Measurements from ENCODE around the gene VPREB3.
"Not testable (repeated sequence)": the region's sequence is repeated elsewhere in the genome, so short reads cannot be mapped to it uniquely, and the experiment has no call there.

The VPREB3 gene

GRCh38 chr22:23763954-23764353, 9.7 kb upstream of the VPREB3 start:
- no peak for DNase-seq

- no peak for DNase-seq
Observed at GRCh38 chr22:23763579-23763945, 9.3 kb upstream of the VPREB3 start.

DNA sequence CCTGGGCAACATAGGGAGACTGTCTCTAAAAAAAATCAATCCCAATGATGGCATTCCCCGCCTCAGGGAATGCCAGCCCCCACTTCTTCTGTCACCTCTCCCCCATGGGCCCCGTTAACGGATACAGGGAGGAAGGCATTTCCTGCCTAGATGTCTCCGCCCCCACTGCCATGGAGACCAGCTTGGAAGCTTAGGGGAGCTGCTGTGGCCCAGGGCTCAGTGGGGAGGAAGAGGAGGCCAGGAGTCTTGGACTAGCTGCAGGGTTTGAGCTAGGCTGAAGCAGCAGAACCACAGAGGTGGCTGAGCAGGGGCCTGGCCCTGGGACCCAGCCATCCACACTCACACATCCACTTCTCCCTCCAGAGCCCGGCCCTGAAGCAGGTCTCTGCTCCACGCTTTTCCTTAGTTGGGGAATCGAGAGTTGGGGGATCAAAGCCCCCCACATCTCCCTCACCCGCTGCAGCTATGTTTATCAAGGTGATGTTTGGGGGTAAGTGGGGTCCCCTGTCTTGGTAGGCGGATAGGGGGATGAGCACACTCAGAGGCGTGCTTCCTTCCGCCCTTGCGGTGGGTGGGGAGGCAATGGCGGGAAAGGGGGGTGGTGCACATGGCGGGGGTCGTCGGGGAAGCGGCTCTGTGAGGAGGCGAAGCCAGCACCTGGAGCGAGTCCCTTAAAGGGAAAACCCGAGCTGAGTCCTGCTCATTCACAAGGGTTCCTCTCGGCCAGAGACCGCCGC, 8.8 kb upstream of the VPREB3 start, which contains the start of gene C22orf15:
Gene C22orf15, plus strand, starts transcription at position 149 of the 737 bp plus-strand sequence. Its CDS starts 317 bp downstream, at position 466.
- DNase-seq: no peak

GRCh38 chr22:23760056-23760455, 5.8 kb upstream of the VPREB3 start:
- DNase-seq: no peak

GRCh38 chr22:23759566-23759965, 5.3 kb upstream of the VPREB3 start:
- DNase-seq: no peak

DNA sequence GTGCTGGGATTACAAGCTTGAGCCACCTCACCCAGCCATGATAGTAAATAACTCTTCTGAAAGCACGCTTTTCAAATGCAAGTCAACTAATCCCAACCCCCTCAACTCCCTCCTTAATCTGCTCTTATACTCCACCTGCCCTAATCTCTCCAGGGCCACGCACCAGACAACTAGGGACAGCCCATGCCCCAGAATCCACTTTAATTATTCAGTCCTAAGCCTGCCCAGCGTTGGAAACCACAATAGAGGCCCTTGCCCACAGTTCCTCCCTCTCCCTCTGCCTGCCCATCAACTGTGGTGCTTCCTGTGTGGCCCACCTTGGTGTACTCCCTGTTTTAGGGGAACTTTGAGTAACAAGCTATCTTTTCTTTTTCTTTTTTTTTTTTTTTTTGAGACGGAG, 2.7 kb upstream of the VPREB3 start:
- DNase-seq: no peak

DNA sequence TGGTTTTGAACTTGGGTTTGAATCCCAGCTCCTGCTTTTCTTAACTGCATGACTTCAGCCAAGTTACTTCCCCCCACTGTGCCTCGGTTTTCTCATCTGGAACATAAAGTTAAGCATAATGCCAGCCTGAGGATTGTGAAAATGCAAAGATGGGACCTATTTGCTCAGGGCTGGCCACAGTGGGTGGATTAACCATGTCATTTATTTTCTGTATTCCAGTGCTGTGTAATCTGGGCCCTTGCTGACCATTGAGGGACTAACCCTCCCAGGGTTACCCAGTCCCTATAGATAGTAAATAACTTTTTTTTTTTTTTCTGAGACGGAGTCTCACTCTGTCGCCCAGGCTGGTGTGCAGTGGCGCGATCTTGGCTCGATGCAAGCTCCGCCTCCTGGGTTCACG, 1.5 kb upstream of the VPREB3 start:
- no peak for DNase-seq

- DNase-seq: no peak
Observed at GRCh38 chr22:23754980-23755636, 883 bp upstream of the VPREB3 start.

- DNase-seq: no peak
Observed at GRCh38 chr22:23753385-23753784, 840 bp downstream of the VPREB3 start.

GRCh38 chr22:23752750-23753149, 1.5 kb downstream of the VPREB3 start:
- DNase-seq: no peak

GRCh38 chr22:23752090-23752691, 2.0 kb downstream of the VPREB3 start:
- DNase-seq: no peak

DNA sequence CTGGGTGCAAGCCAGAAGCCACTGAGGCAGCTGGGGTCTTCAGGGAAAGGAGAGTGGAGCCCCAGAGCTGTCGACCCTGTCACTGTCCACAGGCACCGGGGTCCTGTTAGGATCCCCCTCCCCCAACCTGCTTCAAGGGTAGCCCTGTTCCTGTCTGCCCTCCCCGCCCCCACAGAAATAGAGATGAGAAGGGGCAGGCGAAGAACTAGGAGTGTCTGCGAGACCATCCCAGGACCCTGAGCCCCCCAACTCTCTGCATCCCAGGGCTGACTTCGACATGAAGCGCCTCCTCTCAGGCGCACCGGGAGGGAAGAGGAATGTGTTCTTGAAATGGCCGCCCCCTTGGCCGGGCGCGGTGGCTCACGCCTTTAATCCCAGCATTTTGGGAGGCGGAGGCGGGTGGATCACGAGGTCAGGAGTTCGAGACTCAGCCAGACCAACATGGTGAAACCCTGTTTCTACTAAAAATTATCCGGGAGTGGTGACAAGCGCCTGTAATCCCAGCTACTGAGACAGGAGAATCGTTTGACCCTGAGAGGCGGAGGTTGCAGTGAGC, 2.7 kb downstream of the VPREB3 start:
- no peak for DNase-seq

GRCh38 chr22:23750714-23751440, 3.3 kb downstream of the VPREB3 start, which contains the start of gene ZNF70:
TSS of gene ZNF70 (minus strand) at chr22:23751112. CDS start at chr22:23745140, 5,972 bp downstream.
- DNase-seq: no peak

GRCh38 chr22:23750367-23750713, 3.9 kb downstream of the VPREB3 start:
- no peak for DNase-seq

DNA sequence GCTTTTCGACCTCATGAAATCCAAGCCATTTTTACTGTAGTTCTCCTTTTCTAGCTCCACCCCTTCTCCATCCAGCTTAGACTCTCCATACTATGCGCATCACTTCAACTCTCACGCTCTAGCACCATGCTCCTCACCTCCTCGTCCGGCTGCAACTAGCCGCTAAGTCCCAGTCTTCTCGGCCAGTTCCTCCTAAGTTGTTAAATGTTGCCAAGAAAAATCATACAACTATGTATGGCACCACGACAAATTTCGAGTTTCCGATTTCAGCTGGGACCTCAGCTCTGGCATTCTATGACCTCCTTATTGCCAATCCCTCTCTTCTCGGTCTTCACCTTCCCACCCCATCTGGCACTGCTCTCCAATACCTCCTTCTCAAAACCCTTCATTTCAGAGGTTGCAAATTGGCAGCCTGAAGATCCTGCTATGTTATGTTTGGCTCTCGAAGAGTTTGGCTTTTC, 4.4 kb downstream of the VPREB3 start:
- DNase-seq: no peak

DNA sequence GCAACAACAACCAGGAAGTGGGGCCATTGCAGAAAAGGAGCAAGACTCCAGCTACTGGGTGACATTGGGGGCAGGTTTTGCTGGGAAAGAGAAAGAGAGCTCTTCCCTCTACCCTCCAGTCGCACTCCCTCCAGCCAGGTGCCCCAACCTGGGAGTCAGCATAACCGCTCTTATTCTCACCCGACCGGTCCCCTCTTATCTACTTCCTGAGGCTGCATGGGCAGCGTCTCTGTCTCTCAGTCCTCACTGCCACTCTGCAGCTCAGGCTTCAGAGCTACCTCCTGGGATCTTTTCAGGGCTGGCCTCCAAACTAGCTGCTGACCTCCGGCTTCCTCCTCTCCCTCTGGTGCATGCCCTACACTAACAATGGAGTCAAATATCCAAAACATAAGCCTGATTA, 8.4 kb downstream of the VPREB3 start:
- DNase-seq: no peak

- DNase-seq: no peak
Observed at GRCh38 chr22:23744485-23744884, 9.7 kb downstream of the VPREB3 start.

GRCh38 chr22:23744001-23744400, 10.2 kb downstream of the VPREB3 start:
- no peak for DNase-seq

DNA sequence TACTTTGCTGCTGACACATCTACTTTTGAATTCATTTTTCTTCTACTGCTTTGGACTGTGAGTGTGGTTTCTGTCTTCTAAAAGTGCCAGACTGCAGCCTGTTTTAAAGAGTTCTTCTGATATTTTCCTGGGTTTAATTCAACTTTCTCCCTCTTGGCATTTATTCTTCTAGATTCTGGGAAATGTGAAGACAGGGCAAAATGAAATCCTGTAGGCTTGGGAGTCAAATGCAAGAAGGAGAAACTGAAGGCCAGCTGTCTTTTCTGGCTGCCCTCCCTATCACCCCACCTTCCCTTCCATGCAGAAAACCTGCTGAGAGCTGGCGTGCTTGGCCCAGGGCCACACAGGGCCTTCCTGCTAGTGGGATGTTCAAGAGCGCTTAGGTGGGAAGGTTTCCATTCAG, 10.9 kb downstream of the VPREB3 start:
- no peak for DNase-seq

DNA sequence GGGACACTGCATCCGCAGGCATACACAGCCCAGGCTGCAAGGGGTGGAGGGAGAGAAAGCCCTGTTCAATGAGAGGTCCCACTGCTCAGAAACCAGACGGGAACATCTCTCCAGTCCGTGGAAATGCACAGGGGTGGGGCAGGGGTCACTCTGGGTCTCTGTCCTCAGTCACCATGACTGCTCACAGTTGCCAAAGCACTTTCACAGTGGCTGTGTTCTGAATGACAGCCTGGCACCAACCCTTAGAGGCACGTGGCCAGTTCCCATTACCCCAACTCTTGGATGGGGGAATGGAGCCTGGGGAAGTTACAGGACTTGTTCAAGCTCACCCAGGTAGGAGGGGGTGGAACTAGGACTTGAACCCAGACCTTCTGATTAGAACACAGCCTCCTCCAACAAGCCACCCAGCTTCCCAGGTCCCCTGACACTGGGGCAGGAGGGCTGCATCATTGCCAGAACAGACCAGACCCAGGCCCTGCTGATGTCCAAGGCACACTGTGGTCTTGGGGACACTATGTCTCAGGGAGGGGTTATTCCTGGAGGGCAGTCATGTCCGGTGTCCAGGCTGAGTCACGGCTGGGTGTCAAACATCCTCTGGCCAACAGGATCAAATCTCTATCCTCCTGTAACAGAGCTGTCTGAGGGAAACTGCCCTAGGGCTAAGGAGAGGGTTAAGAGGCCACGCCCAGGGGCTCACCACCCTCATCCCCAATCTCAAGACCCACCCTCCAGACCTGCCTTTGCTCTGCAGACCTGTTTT, 11.5 kb downstream of the VPREB3 start:
- DNase-seq: no peak

DNA sequence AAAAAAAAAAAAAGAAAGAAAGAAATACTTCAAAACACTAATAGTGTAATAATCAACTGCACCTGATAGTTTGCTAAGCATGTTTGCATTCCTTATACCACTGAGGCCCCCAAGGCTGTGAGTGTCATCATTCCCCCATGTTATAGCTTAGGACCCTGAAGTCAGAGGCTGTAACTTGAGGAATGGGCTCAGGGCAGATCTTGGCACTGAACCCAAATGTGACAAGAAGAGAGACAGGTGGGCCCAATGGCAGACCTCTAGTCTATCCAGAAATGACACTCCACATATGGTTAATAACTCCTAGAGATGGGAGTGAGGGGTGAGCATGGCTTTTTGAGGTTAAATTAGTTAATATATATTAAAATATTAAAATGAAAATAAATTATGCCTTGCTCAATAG, 16.5 kb downstream of the VPREB3 start:
- DNase-seq: no peak

GRCh38 chr22:23728108-23728507, 26.1 kb downstream of the VPREB3 start:
- not testable (repeated sequence) for DNase-seq

Data from NCI-H1417 treated with DMSO at 0.1 percent for 48 hours (cell line).